Activated naive CD8-positive, alpha-beta T cell treated with anti-CD3 and anti-CD28 coated beads for 36 hours (primary cell): ENCODE measurements around the gene GLDN. TPM values are rescaled to one million over a fixed set of nuclear protein-coding genes. Genes with fewer than 3 reads are reported as not detected.
A peak's percentile ranks its signal among the peaks of the same experiment; 100 is the strongest.

Experiments
- DNase-seq: peaks from one replicate; pipeline ENCODE4 v3.0.0; 2021
- H3K27ac Mint-ChIP-seq: one replicate; pipeline ENCODE4 v1.8.0; 2022; ENCODE audit warnings: mild to moderate bottlenecking, moderate library complexity, mixed read lengths
- H3K27me3 Mint-ChIP-seq: one replicate; pipeline ENCODE4 v1.8.0; 2022; ENCODE audit warnings: mild to moderate bottlenecking, mixed read lengths
- H3K36me3 Mint-ChIP-seq: one replicate; pipeline ENCODE4 v1.8.0; 2021; ENCODE audit warnings: mild to moderate bottlenecking, mixed read lengths
- H3K4me1 Mint-ChIP-seq: one replicate; pipeline ENCODE4 v1.8.0; 2021; ENCODE audit warnings: mixed read lengths
- H3K4me3 Mint-ChIP-seq: one replicate; pipeline ENCODE4 v1.8.0; 2022; ENCODE audit warnings: mild to moderate bottlenecking, moderate library complexity, mixed read lengths
- H3K9me3 Mint-ChIP-seq: one replicate; pipeline ENCODE4 v1.8.0; 2022; ENCODE audit warnings: mixed read lengths
- total RNA-seq, 2 experiments: library from RNA; stranded (reverse); gene quantifications; one replicate each; pipeline ENCODE4 v1.2.3, GENCODE V29; 2021

The GLDN gene
- total RNA-seq, 2 experiments from 2014 or later: not detected

DNA sequence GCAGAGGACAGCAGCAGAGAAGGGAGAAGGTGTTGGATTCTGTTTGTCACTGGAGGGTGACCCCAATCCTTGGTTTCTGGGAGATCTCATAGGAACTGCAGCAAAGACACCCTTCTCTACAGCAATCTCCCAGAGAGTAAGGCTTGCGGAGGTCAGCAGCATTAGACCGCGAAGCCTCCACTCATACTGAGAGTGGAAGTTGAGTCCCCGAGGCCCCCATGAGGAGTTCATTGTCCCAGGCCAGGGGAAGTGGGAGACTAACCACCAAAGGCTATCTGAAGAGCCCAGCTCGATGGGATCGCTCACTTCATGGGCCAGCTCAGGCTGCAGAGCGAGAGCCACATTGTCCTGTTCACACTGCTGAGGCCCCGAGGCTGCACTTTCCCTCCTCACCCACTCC, 44.6 kb downstream of the GLDN start:
- Mint-ChIP-seq H3K4me1 (peaks cover 7% of the 10 kb centered on the region), H3K4me3 (no peak overlapping the region), H3K27me3 (peaks cover 27% of the 10 kb centered on the region), H3K27ac (no peak overlapping the region), H3K36me3 (no peaks in the 10 kb centered on the region), H3K9me3 (no peaks in the 10 kb centered on the region)
- no peak for DNase-seq

GRCh38 chr15:51386486-51386885, 45.0 kb downstream of the GLDN start:
- Mint-ChIP-seq H3K4me3 (no peak overlapping the region), H3K4me1 (peaks cover 7% of the 10 kb centered on the region), H3K27ac (no peak overlapping the region), H3K9me3 (no peaks in the 10 kb centered on the region), H3K36me3 (no peaks in the 10 kb centered on the region), H3K27me3 (peaks cover 24% of the 10 kb centered on the region)
- no peak for DNase-seq

GRCh38 chr15:51386960-51387698, 45.7 kb downstream of the GLDN start:
- peaks cover 18% of the 10 kb centered on the region for H3K27me3 Mint-ChIP-seq
- no peak overlapping the region for H3K4me3 Mint-ChIP-seq
- peaks cover 7% of the 10 kb centered on the region for H3K4me1 Mint-ChIP-seq
- no peaks in the 10 kb centered on the region for H3K36me3 Mint-ChIP-seq
- no peak for DNase-seq
- no peak overlapping the region for H3K27ac Mint-ChIP-seq
- no peaks in the 10 kb centered on the region for H3K9me3 Mint-ChIP-seq

GRCh38 chr15:51387699-51388041, 46.2 kb downstream of the GLDN start:
- Mint-ChIP-seq H3K36me3 (no peaks in the 10 kb centered on the region), H3K9me3 (no peaks in the 10 kb centered on the region), H3K4me1 (peaks cover 7% of the 10 kb centered on the region), H3K27ac (no peak overlapping the region), H3K27me3 (peaks cover 16% of the 10 kb centered on the region), H3K4me3 (no peak overlapping the region)
- DNase-seq: no peak

DNA sequence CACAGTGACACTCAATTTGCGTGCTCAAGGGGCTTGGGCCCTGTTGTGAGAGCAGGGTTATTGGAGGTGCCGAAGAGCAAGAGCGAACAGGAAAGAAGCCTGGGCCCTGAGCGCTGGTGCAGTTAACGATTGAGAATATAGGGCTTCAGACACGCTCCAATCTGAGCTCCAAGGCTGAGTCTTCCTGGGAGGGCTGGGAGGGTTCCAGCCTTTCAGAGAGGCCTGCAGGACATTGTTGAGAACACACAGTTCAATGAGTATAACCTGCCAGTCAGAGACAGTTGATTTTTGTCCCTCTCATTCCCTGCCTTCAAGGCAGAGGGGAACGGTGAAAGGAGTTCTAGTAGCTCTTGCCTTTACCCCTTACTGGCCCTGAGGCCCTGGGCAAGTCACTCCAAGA, 47.3 kb downstream of the GLDN start:
- Mint-ChIP-seq H3K27me3 (peaks cover 6% of the 10 kb centered on the region), H3K4me1 (peaks cover 7% of the 10 kb centered on the region), H3K27ac (no peak overlapping the region)

GRCh38 chr15:51390241-51390965, 48.9 kb downstream of the GLDN start:
- Mint-ChIP-seq H3K4me3 (no peak overlapping the region), H3K9me3 (no peaks in the 10 kb centered on the region), H3K4me1 (peaks cover 7% of the 10 kb centered on the region), H3K27me3 (peaks cover 5% of the 10 kb centered on the region), H3K27ac (peak overlapping the region; percentile 78), H3K36me3 (no peaks in the 10 kb centered on the region)
- DNase-seq: no peak

More for the DNA sequence above, 47.3 kb downstream of the GLDN start:
- H3K9me3 Mint-ChIP-seq: no peaks in the 10 kb centered on the region
- no peaks in the 10 kb centered on the region for H3K36me3 Mint-ChIP-seq
- no peak overlapping the region for H3K4me3 Mint-ChIP-seq
- DNase-seq: no peak

GRCh38 chr15:51390966-51391422, 49.5 kb downstream of the GLDN start:
- Mint-ChIP-seq H3K4me3 (no peak overlapping the region), H3K4me1 (peaks cover 7% of the 10 kb centered on the region), H3K9me3 (no peaks in the 10 kb centered on the region), H3K27me3 (no peaks in the 10 kb centered on the region), H3K27ac (peak overlapping the region; percentile 78), H3K36me3 (no peaks in the 10 kb centered on the region)
- no peak for DNase-seq

GRCh38 chr15:51396921-51397320, 55.5 kb downstream of the GLDN start:
- no peak overlapping the region for H3K27ac Mint-ChIP-seq
- no peak overlapping the region for H3K4me3 Mint-ChIP-seq
- H3K4me1 Mint-ChIP-seq: no peaks in the 10 kb centered on the region
- H3K36me3 Mint-ChIP-seq: no peaks in the 10 kb centered on the region
- no peaks in the 10 kb centered on the region for H3K9me3 Mint-ChIP-seq
- H3K27me3 Mint-ChIP-seq: no peaks in the 10 kb centered on the region
- DNase-seq: no peak

DNA sequence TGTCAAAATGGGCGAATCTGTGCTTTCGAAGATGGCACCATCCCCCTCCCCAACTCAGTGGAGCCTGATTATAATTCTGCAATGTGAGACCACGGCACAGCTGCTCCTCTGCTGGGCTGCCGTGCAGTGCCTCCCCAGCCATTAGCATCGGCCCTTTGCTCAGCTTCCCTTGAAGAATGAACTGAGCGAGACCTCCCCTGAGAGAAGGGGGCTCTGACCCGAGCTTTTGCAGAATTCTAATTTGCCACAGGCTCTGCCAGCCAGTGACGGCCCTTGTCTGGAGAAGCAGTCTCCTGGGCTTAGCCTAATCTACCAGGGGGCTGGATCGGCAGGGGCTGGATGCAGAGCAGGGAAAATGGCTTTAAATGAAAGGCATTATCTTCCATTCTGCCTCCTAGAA, 57.2 kb downstream of the GLDN start:
- no peaks in the 10 kb centered on the region for H3K36me3 Mint-ChIP-seq
- no peak overlapping the region for H3K27ac Mint-ChIP-seq
- DNase-seq: no peak
- H3K4me3 Mint-ChIP-seq: no peak overlapping the region
- no peaks in the 10 kb centered on the region for H3K4me1 Mint-ChIP-seq
- H3K27me3 Mint-ChIP-seq: peaks cover 4% of the 10 kb centered on the region
- no peaks in the 10 kb centered on the region for H3K9me3 Mint-ChIP-seq

GRCh38 chr15:51401051-51401780, 59.8 kb downstream of the GLDN start:
- H3K36me3 Mint-ChIP-seq: no peaks in the 10 kb centered on the region
- no peaks in the 10 kb centered on the region for H3K9me3 Mint-ChIP-seq
- no peak overlapping the region for H3K27ac Mint-ChIP-seq
- H3K4me1 Mint-ChIP-seq: no peaks in the 10 kb centered on the region
- no peak overlapping the region for H3K4me3 Mint-ChIP-seq
- no peak for DNase-seq
- peaks cover 25% of the 10 kb centered on the region for H3K27me3 Mint-ChIP-seq

DNA sequence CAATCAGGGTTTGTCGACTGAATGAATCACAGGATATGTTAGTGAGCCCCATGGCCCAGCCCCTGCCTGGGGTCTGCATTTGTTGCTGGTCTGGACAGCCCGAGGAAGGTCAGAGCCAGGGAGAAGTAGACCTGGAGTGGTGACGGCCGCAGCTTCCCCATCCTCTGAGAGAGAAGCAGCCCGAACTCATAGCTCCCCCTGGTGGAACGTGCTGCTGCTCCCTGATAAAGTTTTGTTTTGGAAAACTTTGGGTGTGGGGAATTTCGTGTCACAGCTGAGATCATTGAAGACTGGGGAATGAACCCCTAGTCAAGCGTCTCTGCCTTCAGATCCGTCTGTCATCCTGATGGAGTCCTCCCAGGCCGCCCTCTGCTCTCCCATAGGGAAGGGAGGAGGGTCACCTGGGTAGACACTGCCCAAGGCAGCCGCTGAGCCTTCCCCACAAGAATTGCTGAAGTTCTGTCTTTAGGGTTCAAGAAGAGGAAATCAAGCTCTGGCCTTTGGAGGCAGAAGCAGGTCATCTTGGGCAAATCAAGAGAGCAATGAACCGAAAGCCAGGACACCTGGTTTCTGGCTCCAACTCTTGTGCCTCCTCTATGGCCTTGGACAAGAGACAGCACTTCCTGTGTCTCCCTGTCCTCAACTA, 60.5 kb downstream of the GLDN start:
- Mint-ChIP-seq H3K4me1 (no peaks in the 10 kb centered on the region), H3K4me3 (no peak overlapping the region), H3K27ac (no peak overlapping the region), H3K36me3 (no peaks in the 10 kb centered on the region), H3K27me3 (peaks cover 25% of the 10 kb centered on the region), H3K9me3 (no peaks in the 10 kb centered on the region)
- DNase-seq: no peak

DNA sequence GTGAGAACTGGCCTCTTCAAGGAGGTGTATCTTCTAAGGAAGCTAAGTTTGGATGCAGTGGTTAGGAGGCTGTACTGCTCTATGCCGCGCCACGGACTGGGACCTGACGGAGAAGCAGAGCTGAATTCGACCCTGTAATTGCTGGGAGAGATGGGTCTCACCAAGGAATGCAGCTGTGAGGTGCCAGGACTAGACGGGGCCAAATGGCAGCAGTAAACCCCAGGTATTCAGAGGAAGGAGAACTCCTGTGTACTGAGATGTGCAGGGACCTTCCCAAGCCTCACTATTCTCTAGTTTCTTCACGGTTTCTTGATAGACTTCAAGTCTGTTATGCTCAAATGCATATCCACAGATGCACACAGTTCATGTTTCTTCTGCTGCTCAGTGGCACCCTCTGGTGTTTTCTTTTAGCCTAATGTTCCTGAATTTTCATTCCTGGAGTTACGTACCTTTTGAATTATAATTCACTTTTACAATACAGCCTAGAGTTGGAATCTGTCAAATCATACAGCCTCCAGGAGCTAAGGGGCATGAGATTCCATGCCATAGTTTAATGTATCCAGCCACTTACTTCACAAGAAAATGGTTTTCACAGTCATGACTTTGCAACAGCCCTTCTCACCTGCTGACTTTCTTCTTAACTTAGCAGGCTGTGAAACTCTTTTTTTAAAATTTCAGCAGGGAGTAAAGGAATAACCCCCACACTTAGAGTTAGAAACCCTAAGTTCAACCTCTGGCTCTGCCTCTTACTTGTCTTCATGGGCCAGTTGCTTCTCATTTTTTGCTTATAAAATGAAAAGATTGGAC, 61.8 kb downstream of the GLDN start:
- no peaks in the 10 kb centered on the region for H3K9me3 Mint-ChIP-seq
- no peak for DNase-seq
- no peak overlapping the region for H3K27ac Mint-ChIP-seq
- H3K4me3 Mint-ChIP-seq: no peak overlapping the region
- H3K27me3 Mint-ChIP-seq: peaks cover 32% of the 10 kb centered on the region
- no peaks in the 10 kb centered on the region for H3K36me3 Mint-ChIP-seq
- no peaks in the 10 kb centered on the region for H3K4me1 Mint-ChIP-seq

DNA sequence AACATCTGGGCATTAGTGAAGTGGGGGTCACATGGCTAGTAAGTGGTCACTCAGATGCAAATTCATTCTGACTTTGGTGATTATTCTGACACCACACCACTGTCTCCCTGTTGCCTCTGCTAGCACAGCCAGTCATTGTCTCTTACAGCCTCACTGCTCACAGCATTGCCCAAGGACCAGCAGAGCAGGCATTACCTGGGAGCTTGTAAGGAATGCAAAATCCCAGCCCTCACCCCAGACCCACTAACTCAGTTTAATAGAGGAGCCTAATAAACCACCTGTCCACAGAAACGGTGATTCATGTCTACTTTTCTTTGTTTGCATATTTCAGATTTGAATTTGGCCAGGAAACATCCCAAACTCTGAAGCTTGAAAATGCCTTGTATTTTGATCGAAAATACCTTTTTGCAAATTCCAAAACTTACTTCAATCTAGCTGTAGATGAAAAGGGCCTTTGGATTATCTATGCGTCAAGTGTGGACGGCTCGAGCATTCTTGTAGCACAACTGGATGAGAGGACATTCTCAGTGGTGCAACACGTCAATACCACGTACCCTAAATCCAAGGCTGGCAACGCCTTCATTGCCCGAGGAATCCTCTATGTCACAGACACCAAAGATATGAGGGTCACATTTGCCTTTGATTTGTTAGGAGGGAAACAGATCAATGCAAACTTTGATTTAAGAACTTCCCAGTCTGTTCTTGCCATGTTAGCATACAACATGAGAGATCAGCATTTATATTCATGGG, 62.7 kb downstream of the GLDN start:
- H3K4me3 Mint-ChIP-seq: no peak overlapping the region
- H3K27me3 Mint-ChIP-seq: peaks cover 32% of the 10 kb centered on the region
- H3K36me3 Mint-ChIP-seq: no peaks in the 10 kb centered on the region
- H3K27ac Mint-ChIP-seq: no peak overlapping the region
- H3K9me3 Mint-ChIP-seq: no peaks in the 10 kb centered on the region
- H3K4me1 Mint-ChIP-seq: no peaks in the 10 kb centered on the region
- no peak for DNase-seq
